Trophoblast cell (in vitro differentiated cells and primary cell): ENCODE results near the gene TMEM60. TPM values are rescaled to one million over a fixed set of nuclear protein-coding genes. Genes with fewer than 3 reads are reported as not detected.
A peak's percentile ranks its signal among the peaks of the same experiment; 100 is the strongest.

Experiments used
- DNase-seq, 2 donors: peaks; one replicate each; pipeline ENCODE4 v3.0.0-alpha.2; 2016
- H2AFZ ChIP-seq: 2 replicates; pipeline ENCODE4 v1.6.1; 2013; ENCODE audit warnings: low read length, moderate library complexity, mild to moderate bottlenecking; ENCODE audit not compliant: insufficient read depth, poor library complexity
- H2AK5ac ChIP-seq: 2 replicates; pipeline ENCODE4 v1.6.1; 2013; ENCODE audit warnings: mild to moderate bottlenecking, low read length
- H2BK120ac ChIP-seq: 2 replicates; pipeline ENCODE4 v1.6.1; 2013; ENCODE audit warnings: low read length, mild to moderate bottlenecking, moderate library complexity; ENCODE audit not compliant: insufficient read depth, poor library complexity
- H2BK12ac ChIP-seq: 2 replicates; pipeline ENCODE4 v1.6.1; 2013; ENCODE audit warnings: mild to moderate bottlenecking, low read length, moderate library complexity
- H2BK5ac ChIP-seq: 2 replicates; pipeline ENCODE4 v1.6.1; 2013; ENCODE audit warnings: low read length, low read depth, moderate library complexity, mild to moderate bottlenecking; ENCODE audit not compliant: poor library complexity
- H3K14ac ChIP-seq: 2 replicates; pipeline ENCODE4 v1.6.1; 2013; ENCODE audit warnings: mild to moderate bottlenecking, low read length
- H3K18ac ChIP-seq: 2 replicates; pipeline ENCODE4 v1.6.1; 2013; ENCODE audit warnings: mild to moderate bottlenecking, low read length
- H3K23ac ChIP-seq: 2 replicates; pipeline ENCODE4 v1.6.1; 2013; ENCODE audit warnings: low read length
- H3K27ac ChIP-seq: 2 replicates; pipeline ENCODE4 v1.5.1; 2013; ENCODE audit warnings: low read depth, mild to moderate bottlenecking, inconsistent platforms, low read length, moderate library complexity
- H3K27me3 ChIP-seq: 2 replicates; pipeline ENCODE4 v1.6.1; 2013; ENCODE audit warnings: inconsistent platforms, mild to moderate bottlenecking, low read length, moderate library complexity; ENCODE audit not compliant: insufficient read depth
- H3K36me3 ChIP-seq, 2 experiments: 1 replicate in 1 of 2; 2 replicates in 1 of 2; pipeline ENCODE4 v1.6.1; 2013; ENCODE audit warnings: low read length in 2 of 2, mild to moderate bottlenecking in 2 of 2, moderate library complexity in 1 of 2; ENCODE audit not compliant: insufficient read depth in 2 of 2, control insufficient read depth in 1 of 2
- H3K4ac ChIP-seq: 2 replicates; pipeline ENCODE4 v1.6.1; 2013; ENCODE audit warnings: low read depth, mild to moderate bottlenecking, low read length, moderate library complexity
- H3K4me1 ChIP-seq, 2 experiments: 1 replicate in 1 of 2; 2 replicates in 1 of 2; pipeline ENCODE4 v1.6.1; 2013; ENCODE audit warnings: low read length in 2 of 2, mild to moderate bottlenecking in 2 of 2, moderate library complexity in 1 of 2; ENCODE audit not compliant: insufficient read depth in 2 of 2, control insufficient read depth in 1 of 2
- H3K4me2 ChIP-seq: 2 replicates; pipeline ENCODE4 v1.6.1; 2013; ENCODE audit warnings: inconsistent platforms, mild to moderate bottlenecking, low read length, moderate library complexity
- H3K4me3 ChIP-seq: 2 replicates; pipeline ENCODE4 v1.5.1; 2013; ENCODE audit warnings: mild to moderate bottlenecking, low read depth, low read length, inconsistent platforms
- H3K79me1 ChIP-seq: one replicate; pipeline ENCODE4 v1.6.1; 2013; ENCODE audit warnings: low read length
- H3K79me2 ChIP-seq: 2 replicates; pipeline ENCODE4 v1.6.1; 2013; ENCODE audit warnings: low read length, mild to moderate bottlenecking; ENCODE audit not compliant: control insufficient read depth, insufficient read depth, poor library complexity
- H3K9ac ChIP-seq: 2 replicates; pipeline ENCODE4 v1.6.1; 2013; ENCODE audit warnings: mild to moderate bottlenecking, low read length
- H3K9me3 ChIP-seq: 2 replicates; pipeline ENCODE4 v1.6.1; 2013; ENCODE audit warnings: low read depth, mild to moderate bottlenecking, control low read depth, inconsistent platforms, low read length; ENCODE audit not compliant: insufficient read depth
- H4K12ac ChIP-seq: 2 replicates; pipeline ENCODE4 v1.6.1; 2013; ENCODE audit warnings: low read depth, mild to moderate bottlenecking, low read length, moderate library complexity
- H4K8ac ChIP-seq: 2 replicates; pipeline ENCODE4 v1.6.1; 2013; ENCODE audit warnings: low read depth, mild to moderate bottlenecking, low read length, moderate library complexity
- H4K91ac ChIP-seq: one replicate; pipeline ENCODE4 v1.6.1; 2013; ENCODE audit warnings: low read depth, mild to moderate bottlenecking, low read length, moderate library complexity
- WGBS: extraction: QIAGEN DNeasy Blood & Tissue Kit; methylation state at CpG from one replicate; pipeline ENCODE4 v1.1.7; 2013; ENCODE audit warnings: missing lambda C conversion rate; ENCODE audit not compliant: insufficient read length, insufficient coverage; ENCODE audit errors: extremely low coverage; 5-methylcytosine and 5-hydroxymethylcytosine counted together
- polyA plus RNA-seq: library from polyadenylated mRNA; stranded (reverse); fragments of 200-250 nt; gene quantifications from 2 replicates; pipeline ENCODE4 v1.2.3, GENCODE V29; 2013

The TMEM60 gene, protein sequence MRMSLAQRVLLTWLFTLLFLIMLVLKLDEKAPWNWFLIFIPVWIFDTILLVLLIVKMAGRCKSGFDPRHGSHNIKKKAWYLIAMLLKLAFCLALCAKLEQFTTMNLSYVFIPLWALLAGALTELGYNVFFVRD
- 18.3 and 19.1 TPM in 2 replicates for polyA plus RNA-seq

DNA sequence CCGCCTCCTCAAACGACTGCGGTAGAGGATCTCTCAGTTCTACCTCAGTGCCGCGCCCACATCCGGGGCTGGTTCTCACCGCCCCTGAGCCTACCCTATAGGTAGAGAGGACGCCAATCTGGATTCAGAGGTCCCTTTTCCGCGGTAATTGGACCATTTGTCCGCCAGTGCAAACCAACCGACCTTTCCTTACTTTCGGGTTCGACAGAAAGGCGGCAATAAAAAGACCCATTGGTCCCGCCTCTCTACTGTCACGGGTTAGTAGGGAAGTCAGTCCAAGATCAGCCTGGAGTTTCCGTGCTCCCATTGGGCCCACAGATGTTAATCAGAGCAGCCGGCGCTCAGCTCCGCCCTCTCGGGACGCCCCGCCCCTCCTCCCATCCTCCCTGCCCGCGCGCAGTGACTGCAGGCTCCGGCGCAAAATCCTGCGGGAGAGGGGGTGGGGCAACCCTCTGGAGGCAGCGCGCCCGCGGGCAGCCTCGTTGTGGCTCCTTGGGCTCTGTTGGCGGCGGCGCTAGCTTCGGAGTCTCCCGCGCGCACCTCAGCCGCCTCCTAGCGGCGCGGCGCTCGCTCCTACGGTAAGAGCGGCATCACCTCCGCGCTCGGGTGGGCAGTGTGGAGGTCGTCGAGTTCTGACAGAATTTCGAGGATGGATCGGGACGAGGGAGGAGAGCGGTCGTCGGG, at the start of gene TMEM60, which contains the start of gene PHTF2:
Gene TMEM60, minus strand, starts transcription at position 41 of the 684 bp plus-strand sequence. CDS start 4,061 bp downstream, outside the sequence.
Gene PHTF2, plus strand, starts transcription at position 380 of the 684 bp plus-strand sequence.
- Histone ChIP-seq H3K79me2 (peaks cover 13% of the 10 kb centered on the region), H3K79me1 (peaks cover 12% of the 10 kb centered on the region), H3K4me1 (no peaks in the 10 kb centered on the region), H2BK5ac (peak within 1 kb of the TSS; percentile 69), H3K18ac (peak within 1 kb of the TSS; percentile 90), H3K14ac (peak within 1 kb of the TSS; percentile 92), H3K4me3 (peak within 1 kb of the TSS; percentile 97), H2BK120ac (peak within 1 kb of the TSS; percentile 72), H4K12ac (peak within 1 kb of the TSS; percentile 86), H3K23ac (no peak within 1 kb of the TSS), H3K27ac (peak within 1 kb of the TSS; percentile 76), H2AK5ac (peak within 1 kb of the TSS; percentile 73), H3K4me2 (peak within 1 kb of the TSS; percentile 91), H2AFZ (peak within 1 kb of the TSS; percentile 76), H2BK12ac (peak within 1 kb of the TSS; percentile 17), H4K91ac (peak within 1 kb of the TSS; percentile 87), H4K8ac (peak within 1 kb of the TSS; percentile 95), H3K36me3 (peaks cover 5 to 7% of the 10 kb centered on the region in 2 experiments), H3K4ac (peak within 1 kb of the TSS; percentile 63), H3K9ac (peak within 1 kb of the TSS; percentile 95), H3K27me3 (no peaks in the 10 kb centered on the region), H3K9me3 (no peaks in the 10 kb centered on the region)
- WGBS, result no CpG with 5 or more reads among the region's 61 CpGs
- peak; percentile 99 for DNase-seq

DNA sequence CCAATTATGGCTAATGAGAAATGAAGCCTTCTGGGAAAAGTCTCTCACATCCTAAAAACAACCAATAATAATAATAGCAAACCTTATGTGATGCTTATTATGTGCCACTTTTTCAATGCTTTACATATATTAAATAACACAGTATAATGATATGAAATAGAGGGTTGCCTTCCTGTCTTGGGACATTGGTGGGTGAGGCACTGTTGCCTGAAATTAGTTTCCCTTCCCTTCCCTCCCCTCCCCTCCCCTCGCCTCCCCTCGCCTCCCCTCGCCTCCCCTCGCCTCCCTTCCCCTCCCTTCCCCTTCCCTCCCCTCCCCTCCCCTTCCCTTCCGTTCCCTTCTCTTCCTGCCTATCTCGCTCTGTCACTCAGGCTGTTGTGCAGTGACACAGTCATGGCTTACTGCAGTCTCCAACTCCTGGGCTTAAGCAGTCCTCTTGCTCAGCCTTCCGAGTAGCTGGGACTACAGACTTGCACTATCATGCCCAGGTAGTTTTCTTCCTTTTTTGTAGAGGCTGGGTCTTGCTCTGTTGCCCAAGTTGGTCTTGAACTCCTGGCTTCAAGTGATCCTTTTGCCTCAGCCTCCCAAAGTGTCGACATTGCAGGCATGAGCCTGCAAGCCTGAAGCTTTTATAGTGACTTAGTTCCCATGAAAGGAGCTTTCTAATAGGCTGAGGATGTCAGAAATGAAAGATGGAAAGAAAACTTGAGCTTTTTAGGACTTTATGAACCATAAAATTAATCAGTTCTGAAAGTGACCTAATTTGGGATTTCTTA, 48.3 kb upstream of the TMEM60 start:
- Histone ChIP-seq H2BK5ac (no peak overlapping the region), H3K4me2 (no peak overlapping the region), H3K4ac (no peak overlapping the region), H3K23ac (no peak overlapping the region), H3K27ac (no peak overlapping the region), H2AK5ac (no peak overlapping the region), H3K9ac (no peak overlapping the region), H3K4me1 (no peaks in the 10 kb centered on the region), H3K36me3 (no peaks in the 10 kb centered on the region), H3K27me3 (no peaks in the 10 kb centered on the region), H4K8ac (no peak overlapping the region), H2BK120ac (no peak overlapping the region), H2AFZ (no peak overlapping the region), H4K91ac (no peak overlapping the region), H3K79me1 (no peaks in the 10 kb centered on the region), H3K4me3 (no peak overlapping the region), H3K9me3 (no peaks in the 10 kb centered on the region), H3K79me2 (no peaks in the 10 kb centered on the region), H3K18ac (no peak overlapping the region), H3K14ac (no peak overlapping the region), H2BK12ac (no peak overlapping the region), H4K12ac (no peak overlapping the region)
- DNase-seq, result no peak
- no CpG with 5 or more reads among the region's 8 CpGs for WGBS

- no peaks in the 10 kb centered on the region for H3K36me3 ChIP-seq
- H3K23ac ChIP-seq, result no peak overlapping the region
- H4K8ac ChIP-seq, result no peak overlapping the region
- no peaks in the 10 kb centered on the region for H3K4me1 ChIP-seq
- no peak overlapping the region for H2BK12ac ChIP-seq
- no peak for DNase-seq
- H3K9ac ChIP-seq, result no peak overlapping the region
- H3K18ac ChIP-seq, result no peak overlapping the region
- no peak overlapping the region for H2AK5ac ChIP-seq
- H3K14ac ChIP-seq, result no peak overlapping the region
- H3K27me3 ChIP-seq, result no peaks in the 10 kb centered on the region
- H2BK120ac ChIP-seq, result no peak overlapping the region
- peaks cover 2% of the 10 kb centered on the region for H3K79me2 ChIP-seq
- no peak overlapping the region for H2BK5ac ChIP-seq
- no peaks in the 10 kb centered on the region for H3K79me1 ChIP-seq
- H2AFZ ChIP-seq, result no peak overlapping the region
- no peaks in the 10 kb centered on the region for H3K9me3 ChIP-seq
- H3K4me3 ChIP-seq, result no peak overlapping the region
- H4K12ac ChIP-seq, result no peak overlapping the region
- H4K91ac ChIP-seq, result no peak overlapping the region
- no peak overlapping the region for H3K4ac ChIP-seq
- no peak overlapping the region for H3K27ac ChIP-seq
- H3K4me2 ChIP-seq, result no peak overlapping the region
- WGBS, result no CpG with 5 or more reads among the region's 2 CpGs
Measured at GRCh38 chr7:77843194-77843593, 45.0 kb upstream of the TMEM60 start.

DNA sequence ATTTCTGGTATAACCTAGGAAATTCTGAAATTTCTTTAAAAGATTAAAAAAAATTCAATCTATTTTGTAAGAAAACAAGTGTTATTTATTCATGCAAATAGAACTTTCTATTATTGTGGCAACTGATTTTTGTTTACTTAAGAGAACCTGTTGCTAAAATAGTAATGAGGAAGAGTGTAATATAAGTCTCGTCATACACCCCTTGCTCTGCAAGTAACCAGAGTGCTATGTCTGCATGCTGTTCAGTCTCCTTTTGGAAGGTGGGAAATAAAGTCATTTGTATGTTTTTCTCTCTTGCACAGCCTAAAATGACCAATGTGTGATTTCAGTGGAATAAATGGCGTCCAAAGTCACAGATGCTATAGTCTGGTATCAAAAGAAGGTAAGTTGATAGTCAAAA, 41.7 kb upstream of the TMEM60 start:
- no peak overlapping the region for H4K12ac ChIP-seq
- no peaks in the 10 kb centered on the region for H3K4me1 ChIP-seq
- no peak overlapping the region for H3K23ac ChIP-seq
- H2AFZ ChIP-seq, result no peak overlapping the region
- no peak overlapping the region for H3K4me2 ChIP-seq
- no peak overlapping the region for H3K14ac ChIP-seq
- no peak for DNase-seq
- no peak overlapping the region for H2BK120ac ChIP-seq
- no peaks in the 10 kb centered on the region for H3K9me3 ChIP-seq
- peaks cover 2% of the 10 kb centered on the region for H3K79me2 ChIP-seq
- no peak overlapping the region for H3K9ac ChIP-seq
- no peak overlapping the region for H3K18ac ChIP-seq
- no peak overlapping the region for H4K8ac ChIP-seq
- no CpG with 5 or more reads among the region's 2 CpGs for WGBS
- H3K4me3 ChIP-seq, result no peak overlapping the region
- no peak overlapping the region for H4K91ac ChIP-seq
- no peaks in the 10 kb centered on the region for H3K27me3 ChIP-seq
- H3K4ac ChIP-seq, result no peak overlapping the region
- H2AK5ac ChIP-seq, result no peak overlapping the region
- no peaks in the 10 kb centered on the region for H3K79me1 ChIP-seq
- no peak overlapping the region for H3K27ac ChIP-seq
- no peak overlapping the region for H2BK12ac ChIP-seq
- no peak overlapping the region for H2BK5ac ChIP-seq
- no peaks in the 10 kb centered on the region for H3K36me3 ChIP-seq
